Brain microvascular endothelial cell (primary cell): Measurements from ENCODE around the gene POFUT1.
A peak's percentile ranks its signal among the peaks of the same experiment; 100 is the strongest.

ENCODE experiments used
- DNase-seq: peaks from one replicate; pipeline ENCODE4 v3.0.0-alpha.2; 2020
- H3K27ac ChIP-seq: fragments of 250-450 bp; sonication (Bioruptor Pico); 2 replicates; pipeline ENCODE4 v1.5.1; 2020; ENCODE audit warnings: mild to moderate bottlenecking, moderate library complexity
- H3K27me3 ChIP-seq: fragments of 250-450 bp; sonication (Bioruptor Pico); replicated peaks from 2 replicates; pipeline ENCODE4 v1.5.1; 2020; ENCODE audit warnings: mild to moderate bottlenecking
- H3K36me3 ChIP-seq: fragments of 250-450 bp; sonication (Bioruptor Pico); replicated peaks from 2 replicates; pipeline ENCODE4 v1.5.1; 2020; ENCODE audit warnings: mild to moderate bottlenecking
- H3K4me3 ChIP-seq: 2 replicates; pipeline ENCODE4 v1.5.1; 2011; ENCODE audit warnings: low read depth, mild to moderate bottlenecking, control low read depth, low read length, moderate library complexity
- CTCF ChIP-seq: IDR thresholded peaks from 2 replicates; pipeline ENCODE4 v1.5.1; 2011; ENCODE audit warnings: low read depth, mild to moderate bottlenecking, moderate library complexity, low read length, control low read depth, inconsistent platforms; ENCODE audit errors: missing control alignments
- in situ Hi-C: cut with HindIII; loops from 2 replicates; pipeline ENCODE4 v1.10.0; 2017; ENCODE audit warnings: low sequenced_read_pairs, low pct_ligation_motif_present

The POFUT1 gene

GRCh38 chr20:32206760-32207625 is 687 bp upstream of the POFUT1 start:
- Histone ChIP-seq H3K4me3 (peak overlapping the region; percentile 91), H3K36me3 (peaks cover 2% of the 10 kb centered on the region), H3K27me3 (no peaks in the 10 kb centered on the region), H3K27ac (peak overlapping the region; percentile 45)
- no peak for DNase-seq
- in situ Hi-C loops, result no loop called here
- no peak for TF ChIP-seq CTCF

GRCh38 chr20:32208499-32209154 is 947 bp downstream of the POFUT1 start:
- no peak for TF ChIP-seq CTCF
- H3K4me3 ChIP-seq, result peak overlapping the region; percentile 99
- no peaks in the 10 kb centered on the region for H3K27me3 ChIP-seq
- no peak for DNase-seq
- H3K36me3 ChIP-seq, result peaks cover 6% of the 10 kb centered on the region
- in situ Hi-C loops, result no loop called here
- H3K27ac ChIP-seq, result no peak overlapping the region

- Histone ChIP-seq H3K36me3 (peaks cover 9% of the 10 kb centered on the region), H3K27ac (no peak overlapping the region), H3K4me3 (no peak overlapping the region), H3K27me3 (no peaks in the 10 kb centered on the region)
- in situ Hi-C loops, result no loop called here
- no peak for TF ChIP-seq CTCF
- no peak for DNase-seq
Measured at GRCh38 chr20:32209850-32210605, 2.3 kb downstream of the POFUT1 start.

- TF ChIP-seq CTCF, result no peak
- Histone ChIP-seq H3K4me3 (no peak overlapping the region), H3K36me3 (peaks cover 44% of the 10 kb centered on the region)
Measured at GRCh38 chr20:32213870-32214269, 6.2 kb downstream of the POFUT1 start.

GRCh38 chr20:32215147-32215546 is 7.5 kb downstream of the POFUT1 start:
- H3K36me3 ChIP-seq, result peaks cover 49% of the 10 kb centered on the region
- no peak overlapping the region for H3K4me3 ChIP-seq
- H3K27me3 ChIP-seq, result no peaks in the 10 kb centered on the region
- no peak for TF ChIP-seq CTCF
- H3K27ac ChIP-seq, result no peak overlapping the region
- in situ Hi-C loops, result no loop called here
- no peak for DNase-seq

More at GRCh38 chr20:32213870-32214269, 6.2 kb downstream of the POFUT1 start:
- no peak for DNase-seq
- Histone ChIP-seq H3K27ac (no peak overlapping the region), H3K27me3 (no peaks in the 10 kb centered on the region)
- in situ Hi-C loops, result no loop called here
